NT2/D1 (cell line): ENCODE measurements around the gene TFPI2.
"Not testable (repeated sequence)": the region's sequence is repeated elsewhere in the genome, so short reads cannot be mapped to it uniquely, and the experiment has no call there.

Experiments
- DNase-seq: peaks from one replicate; pipeline ENCODE4 v3.0.0-alpha.2; 2011; ENCODE audit warnings: low read depth, low spot score
- H3K27me3 ChIP-seq: 2 replicates; pipeline ENCODE4 v1.6.0; 2011; ENCODE audit warnings: mild to moderate bottlenecking; ENCODE audit not compliant: insufficient read length, insufficient read depth
- H3K36me3 ChIP-seq: 2 replicates; pipeline ENCODE4 v1.6.1; 2011; ENCODE audit warnings: mild to moderate bottlenecking, low read length, mixed read lengths; ENCODE audit not compliant: insufficient read depth, insufficient read length
- H3K4me1 ChIP-seq: 2 replicates; pipeline ENCODE4 v1.5.1; 2011; ENCODE audit not compliant: insufficient read depth, insufficient read length
- H3K4me3 ChIP-seq: 2 replicates; pipeline ENCODE4 v1.5.1; 2011; ENCODE audit warnings: low read depth; ENCODE audit not compliant: insufficient read length
- H3K9ac ChIP-seq: 2 replicates; pipeline ENCODE4 v1.6.0; 2011; ENCODE audit warnings: low read depth; ENCODE audit not compliant: insufficient read length
- H3K9me3 ChIP-seq: 2 replicates; pipeline ENCODE4 v1.5.1; 2011; ENCODE audit warnings: mild to moderate bottlenecking, low read length; ENCODE audit not compliant: insufficient read depth
- SUZ12 ChIP-seq: IDR thresholded peaks from 2 replicates; pipeline ENCODE4 v1.6.1; 2011; ENCODE audit not compliant: insufficient read length, insufficient read depth; ENCODE audit errors: extremely low read depth
- YY1 ChIP-seq: IDR thresholded peaks from 2 replicates; pipeline ENCODE4 v1.6.1; 2011; ENCODE audit not compliant: insufficient read length, insufficient read depth
- ZNF274 ChIP-seq: IDR thresholded peaks from 2 replicates; pipeline ENCODE4 v1.6.1; 2011; ENCODE audit warnings: mild to moderate bottlenecking, low read depth, low read length

TFPI2 gene

GRCh38 chr7:93923942-93924341 is 33.4 kb upstream of the TFPI2 start:
- Histone ChIP-seq H3K27me3 (no peaks in the 10 kb centered on the region), H3K4me1 (no peaks in the 10 kb centered on the region), H3K36me3 (peaks cover 5% of the 10 kb centered on the region), H3K9ac (no peak overlapping the region), H3K9me3 (no peaks in the 10 kb centered on the region), H3K4me3 (no peak overlapping the region)
- TF ChIP-seq ZNF274 (no peak), YY1 (no peak), SUZ12 (no peak)
- DNase-seq = no peak

GRCh38 chr7:93923296-93923695 is 32.7 kb upstream of the TFPI2 start:
- TF ChIP-seq SUZ12 (no peak), ZNF274 (no peak), YY1 (no peak)
- Histone ChIP-seq H3K4me3 (no peak overlapping the region), H3K9me3 (no peaks in the 10 kb centered on the region), H3K4me1 (no peaks in the 10 kb centered on the region), H3K36me3 (peaks cover 5% of the 10 kb centered on the region), H3K9ac (no peak overlapping the region), H3K27me3 (no peaks in the 10 kb centered on the region)
- DNase-seq = no peak

- Histone ChIP-seq H3K9me3 (no peaks in the 10 kb centered on the region), H3K36me3 (peaks cover 4% of the 10 kb centered on the region), H3K27me3 (no peaks in the 10 kb centered on the region), H3K4me3 (peak within 1 kb of the TSS; percentile 46), H3K9ac (peak within 1 kb of the TSS; percentile 70), H3K4me1 (no peaks in the 10 kb centered on the region)
- peak; percentile 33 for DNase-seq
- no peak for TF ChIP-seq SUZ12
- no peak for TF ChIP-seq ZNF274
- no peak for TF ChIP-seq YY1
These were observed 31.3 kb upstream of the TFPI2 start, which contains the start of gene GNG11 for GRCh38 chr7:93921607-93922566. GNG11 (plus strand) TSS chr7:93921735; CDS start chr7:93922138, 403 bp downstream.

GRCh38 chr7:93921186-93921585 is 30.6 kb upstream of the TFPI2 start:
- Histone ChIP-seq H3K4me3 (no peak overlapping the region), H3K36me3 (no peaks in the 10 kb centered on the region), H3K9ac (peak overlapping the region; percentile 56), H3K27me3 (no peaks in the 10 kb centered on the region), H3K9me3 (no peaks in the 10 kb centered on the region), H3K4me1 (no peaks in the 10 kb centered on the region)
- TF ChIP-seq YY1 = no peak
- no peak for TF ChIP-seq ZNF274
- no peak for TF ChIP-seq SUZ12
- no peak for DNase-seq

- TF ChIP-seq SUZ12 (no peak), ZNF274 (no peak), YY1 (no peak)
- H3K36me3 ChIP-seq = no peaks in the 10 kb centered on the region
- DNase-seq = no peak
- H3K9ac ChIP-seq = no peak overlapping the region
- H3K4me1 ChIP-seq = no peaks in the 10 kb centered on the region
- H3K9me3 ChIP-seq = no peaks in the 10 kb centered on the region
- no peaks in the 10 kb centered on the region for H3K27me3 ChIP-seq
- H3K4me3 ChIP-seq = no peak overlapping the region
These were observed 30.1 kb upstream of the TFPI2 start for GRCh38 chr7:93920496-93921182.

- not testable (repeated sequence) for H3K4me1 ChIP-seq
These were observed 25.8 kb upstream of the TFPI2 start for GRCh38 chr7:93916315-93916714.

GRCh38 chr7:93915888-93916287 is 25.3 kb upstream of the TFPI2 start:
- not testable (repeated sequence) for H3K9me3 ChIP-seq, H3K4me3 ChIP-seq, H3K9ac ChIP-seq, H3K4me1 ChIP-seq, H3K36me3 ChIP-seq, H3K27me3 ChIP-seq, DNase-seq

More at GRCh38 chr7:93916315-93916714, 25.8 kb upstream of the TFPI2 start:
- H3K9ac ChIP-seq, H3K4me3 ChIP-seq, DNase-seq, H3K9me3 ChIP-seq, H3K36me3 ChIP-seq, H3K27me3 ChIP-seq: not testable (repeated sequence)

GRCh38 chr7:93915206-93915842 is 24.8 kb upstream of the TFPI2 start:
- not testable (repeated sequence) for H3K9ac ChIP-seq, H3K27me3 ChIP-seq, H3K36me3 ChIP-seq, DNase-seq, H3K4me1 ChIP-seq, H3K4me3 ChIP-seq, H3K9me3 ChIP-seq
